OCI-LY7 (cell line): ENCODE measurements around the gene NEURL3. TPM values are rescaled to one million over a fixed set of nuclear protein-coding genes. Genes with fewer than 3 reads are reported as not detected.

Source experiments
- BruUV-seq: library from RNA; stranded (reverse); fragments of 400-500 nt; replicated peaks from 2 replicates; lab custom pipeline; 2021; lab: Mats Ljungman, UMichigan
- CTCF ChIA-PET: fragments of 300-600 bp; sonication (Branson Sonifier 250); formaldehyde crosslinking; loops from one replicate; lab custom pipeline; 2022; ENCODE audit warnings: antibody characterized with exemption; ENCODE audit not compliant: unreplicated experiment; lab: Charles Lee
- POLR2A ChIA-PET: fragments of 300-600 bp; sonication (Branson Sonifier 250); formaldehyde crosslinking; loops from one replicate; lab custom pipeline; 2022; ENCODE audit warnings: antibody characterized with exemption; lab: Charles Lee
- DNase-seq: peaks from one replicate; pipeline ENCODE4 v3.0.0-alpha.2; 2015; ENCODE audit warnings: low spot score
- H2AFZ ChIP-seq: fragments of 200-600 bp; sonication (generic), shearing (Covaris generic); 2 replicates; pipeline ENCODE4 v1.6.1; 2014; ENCODE audit warnings: mild to moderate bottlenecking, antibody characterized with exemption, low read length, moderate library complexity
- H3K27ac ChIP-seq: fragments of 200-600 bp; sonication (generic); 2 replicates; pipeline ENCODE4 v1.5.1; 2014; ENCODE audit warnings: mixed run types, low read depth, mild to moderate bottlenecking, moderate library complexity, low read length, inconsistent platforms; ENCODE audit not compliant: poor library complexity, severe bottlenecking
- H3K36me3 ChIP-seq: fragments of 200-600 bp; sonication (generic); 2 replicates; pipeline ENCODE4 v1.6.1; 2014; ENCODE audit warnings: mild to moderate bottlenecking, antibody characterized with exemption, low read length, moderate library complexity, mixed read lengths; ENCODE audit not compliant: insufficient read depth
- H3K4me1 ChIP-seq: fragments of 200-600 bp; sonication (generic); 2 replicates; pipeline ENCODE4 v1.5.1; 2014; ENCODE audit warnings: mild to moderate bottlenecking, low read length; ENCODE audit not compliant: insufficient read depth, poor library complexity, severe bottlenecking
- H3K4me2 ChIP-seq: fragments of 200-600 bp; sonication (generic); 2 replicates; pipeline ENCODE4 v1.6.1; 2014; ENCODE audit warnings: mild to moderate bottlenecking, low read length
- H3K4me3 ChIP-seq: fragments of 200-600 bp; sonication (generic); 2 replicates; pipeline ENCODE4 v1.5.1; 2014; ENCODE audit warnings: mild to moderate bottlenecking, low read depth, low read length; ENCODE audit not compliant: poor library complexity, severe bottlenecking
- H3K79me2 ChIP-seq: fragments of 200-600 bp; sonication (generic); 2 replicates; pipeline ENCODE4 v1.6.1; 2016; ENCODE audit warnings: low read depth, mild to moderate bottlenecking, low read length, moderate library complexity, mixed read lengths; ENCODE audit not compliant: insufficient read depth
- H3K9me2 ChIP-seq: fragments of 200-600 bp; sonication (generic); 2 replicates; pipeline ENCODE4 v1.6.1; 2016; ENCODE audit warnings: mild to moderate bottlenecking, low read length, mixed read lengths; ENCODE audit not compliant: insufficient read depth
- H3K9me3 ChIP-seq: fragments of 200-600 bp; sonication (generic); 2 replicates; pipeline ENCODE4 v1.6.1; 2014; ENCODE audit warnings: mild to moderate bottlenecking, mixed run types, low read length, mixed read lengths
- H4K20me1 ChIP-seq: fragments of 200-600 bp; sonication (generic); 2 replicates; pipeline ENCODE4 v1.6.1; 2014; ENCODE audit warnings: mild to moderate bottlenecking, antibody characterized with exemption, low read length, moderate library complexity, mixed read lengths; ENCODE audit not compliant: insufficient read depth
- CTCF ChIP-seq: fragments of 200-600 bp; sonication (generic); conservative IDR thresholded peaks from 2 replicates; pipeline ENCODE4 v1.5.1; 2014; ENCODE audit warnings: mild to moderate bottlenecking, antibody characterized with exemption, low read length, moderate library complexity, mixed read lengths
- EZH2phosphoT487 ChIP-seq: fragments of 200-600 bp; sonication (generic); IDR thresholded peaks from 2 replicates; pipeline ENCODE4 v1.6.1; 2018; ENCODE audit warnings: low read depth, borderline replicate concordance, mild to moderate bottlenecking, mixed run types, antibody characterized with exemption, low read length, moderate library complexity, mixed read lengths
- intact Hi-C: fragments of 100-400 bp; cut with micrococcal nuclease; formaldehyde crosslinking; loops from one replicate; pipeline ENCODE4 v1.10.0; 2022; ENCODE audit not compliant: unreplicated experiment
- total RNA-seq, 2 experiments: library from RNA; depleted of rRNA in 1 of 2; stranded (reverse); fragments of >200 nt in 1 of 2; shearing (Covaris generic) in 1 of 2; gene quantifications; 2 replicates each; pipeline ENCODE4 v1.2.3, GENCODE V29; 2014 to 2022

Gene NEURL3
- total RNA-seq, 2 experiments from 2014 or later = not detected

DNA sequence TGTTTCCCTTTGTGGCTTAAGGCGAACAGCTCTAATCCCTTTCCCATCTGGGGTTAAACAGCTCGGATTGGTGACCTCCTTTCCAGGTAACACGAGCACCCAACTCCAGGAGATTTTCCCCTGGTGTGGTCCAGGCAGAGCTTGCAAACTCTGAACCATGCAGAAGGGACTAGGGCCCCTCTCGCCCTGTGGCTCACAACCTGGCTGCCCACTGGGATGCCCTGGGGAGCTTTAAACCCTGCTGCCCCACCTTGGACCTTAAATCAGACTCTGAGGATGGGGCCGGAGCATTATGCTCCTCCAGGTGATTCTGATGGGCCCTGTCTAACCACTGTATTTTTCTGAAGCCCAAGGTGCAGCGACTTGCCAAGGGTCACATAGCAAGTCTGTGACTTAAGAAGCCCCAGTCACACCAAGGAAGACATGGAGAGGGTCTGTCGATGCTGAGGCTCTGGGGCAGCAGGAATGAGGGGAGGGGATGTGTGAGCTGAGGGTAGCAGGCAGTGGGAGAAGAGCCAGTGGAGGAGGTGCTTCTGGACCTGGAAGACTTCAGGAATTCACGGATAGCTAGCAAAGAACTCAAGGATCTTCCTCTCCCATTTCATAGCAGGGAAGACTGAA lies 37.3 kb upstream of the NEURL3 start:
- POLR2A ChIA-PET = interaction anchor here (0.6 kb wide), 1 partner anchor 132 kb away, joined by 3 read pairs; no protein-coding TSS in a partner anchor
- no TSS peak for BruUV-seq

DNA sequence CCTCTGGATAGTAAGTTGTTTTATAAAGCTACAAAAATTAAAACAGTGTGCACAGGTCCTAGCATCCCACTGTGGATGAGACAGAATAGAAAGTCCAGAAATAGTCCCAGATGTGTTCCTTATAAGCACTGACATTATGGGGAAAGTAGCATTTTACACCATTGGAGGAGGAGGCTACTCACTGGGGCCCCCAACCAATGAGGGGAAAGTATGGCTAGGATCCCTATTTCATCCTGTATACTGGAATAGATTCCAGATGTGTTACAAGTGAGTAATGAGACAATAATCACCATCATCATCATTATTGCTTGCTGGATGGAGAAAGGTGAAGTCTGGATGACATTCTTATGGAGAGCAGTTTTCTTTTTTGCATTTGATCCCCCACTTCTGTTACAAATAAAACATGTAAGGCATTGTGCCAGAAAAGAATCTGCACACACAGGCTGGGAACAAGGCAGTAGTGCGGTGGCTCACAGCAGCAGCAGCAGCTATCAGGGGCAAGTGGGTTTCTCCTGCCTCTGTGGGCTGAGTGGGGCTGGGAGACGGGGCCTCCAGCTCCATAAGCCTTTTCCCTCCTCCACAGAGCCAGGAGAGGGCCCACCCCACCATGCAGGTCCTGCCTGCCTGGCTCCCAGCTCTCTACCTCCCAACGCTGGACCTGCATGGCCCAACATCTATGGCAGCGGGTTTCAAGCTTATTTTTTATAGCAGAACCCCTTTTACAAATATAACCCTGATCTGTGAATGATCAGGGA lies 36.4 kb upstream of the NEURL3 start:
- intact Hi-C loops = no loop called here
- Histone ChIP-seq H3K9me2 (no peaks in the 10 kb centered on the region), H3K4me1 (peaks cover 13% of the 10 kb centered on the region), H3K9me3 (no peaks in the 10 kb centered on the region), H3K79me2 (no peaks in the 10 kb centered on the region), H3K27ac (no peak overlapping the region), H3K4me2 (no peak overlapping the region), H4K20me1 (peaks cover 6% of the 10 kb centered on the region; the same call in 1 of the 2 replicates), H2AFZ (no peak overlapping the region), H3K36me3 (no peaks in the 10 kb centered on the region), H3K4me3 (no peak overlapping the region)
- no TSS peak for BruUV-seq
- ChIA-PET POLR2A (interaction anchor here (0.6 kb wide), 2 partner anchors 26 to 131 kb away, joined by 3 read pairs; no protein-coding TSS in a partner anchor), CTCF (no interaction called here)
- TF ChIP-seq CTCF (no peak), EZH2phosphoT487 (no peak)
- no peak for DNase-seq

More for the DNA sequence above, 37.3 kb upstream of the NEURL3 start:
- Histone ChIP-seq H3K4me3 (no peak overlapping the region), H3K79me2 (no peaks in the 10 kb centered on the region), H3K36me3 (no peaks in the 10 kb centered on the region), H4K20me1 (peaks cover 6% of the 10 kb centered on the region; the same call in 1 of the 2 replicates), H3K9me2 (no peaks in the 10 kb centered on the region), H3K27ac (no peak overlapping the region), H3K4me1 (peaks cover 11% of the 10 kb centered on the region), H3K9me3 (no peaks in the 10 kb centered on the region), H2AFZ (no peak overlapping the region), H3K4me2 (no peak overlapping the region)
- CTCF ChIA-PET = no interaction called here
- DNase-seq = no peak
- intact Hi-C loops = no loop called here
- TF ChIP-seq EZH2phosphoT487 (no peak), CTCF (no peak)

DNA sequence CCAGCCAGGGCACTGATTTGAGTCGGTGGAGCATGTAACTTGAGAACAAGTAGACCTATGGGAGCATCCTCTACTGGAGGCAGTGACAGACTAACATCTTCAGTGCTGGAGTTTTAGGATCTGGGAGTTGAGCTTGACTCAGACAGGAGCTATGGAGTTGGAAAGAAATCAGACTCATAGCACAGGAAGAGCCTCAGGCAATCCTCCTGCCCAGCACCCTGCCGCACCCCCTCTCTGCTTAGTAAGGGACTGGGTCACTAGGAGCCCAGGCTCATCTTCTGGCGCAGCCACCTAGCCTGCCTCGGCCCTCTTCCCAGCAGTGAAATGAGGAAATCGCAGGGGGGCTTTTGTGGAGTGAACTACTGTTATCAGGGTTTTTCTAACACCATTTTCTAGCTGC lies 35.0 kb upstream of the NEURL3 start:
- Histone ChIP-seq H4K20me1 (peaks cover 6% of the 10 kb centered on the region; the same call in 1 of the 2 replicates), H3K9me2 (no peaks in the 10 kb centered on the region), H3K79me2 (no peaks in the 10 kb centered on the region), H3K9me3 (no peaks in the 10 kb centered on the region), H3K4me3 (no peak overlapping the region), H3K27ac (no peak overlapping the region), H3K4me2 (no peak overlapping the region), H2AFZ (no peak overlapping the region), H3K4me1 (peaks cover 13% of the 10 kb centered on the region), H3K36me3 (no peaks in the 10 kb centered on the region)
- POLR2A ChIA-PET = interaction anchor here (0.5 to 0.8 kb wide), 2 partner anchors 234 to 327 kb away, joined by 3 to 6 read pairs; no protein-coding TSS in a partner anchor
- no TSS peak for BruUV-seq
- no peak for TF ChIP-seq CTCF
- no peak for TF ChIP-seq EZH2phosphoT487
- CTCF ChIA-PET = no interaction called here
- intact Hi-C loops = no loop called here
- no peak for DNase-seq
